ENCODE measurements around the gene ANXA11. TPM values are rescaled to one million over a fixed set of nuclear protein-coding genes. Genes with fewer than 3 reads are reported as not detected.
A peak's percentile ranks its signal among the peaks of the same experiment; 100 is the strongest.
"Not testable (repeated sequence)": the region's sequence is repeated elsewhere in the genome, so short reads cannot be mapped to it uniquely, and the experiment has no call there.

ANXA11 gene
- total RNA-seq, 2 donors from 2014 or later: 68.2 to 71.9 TPM

DNA sequence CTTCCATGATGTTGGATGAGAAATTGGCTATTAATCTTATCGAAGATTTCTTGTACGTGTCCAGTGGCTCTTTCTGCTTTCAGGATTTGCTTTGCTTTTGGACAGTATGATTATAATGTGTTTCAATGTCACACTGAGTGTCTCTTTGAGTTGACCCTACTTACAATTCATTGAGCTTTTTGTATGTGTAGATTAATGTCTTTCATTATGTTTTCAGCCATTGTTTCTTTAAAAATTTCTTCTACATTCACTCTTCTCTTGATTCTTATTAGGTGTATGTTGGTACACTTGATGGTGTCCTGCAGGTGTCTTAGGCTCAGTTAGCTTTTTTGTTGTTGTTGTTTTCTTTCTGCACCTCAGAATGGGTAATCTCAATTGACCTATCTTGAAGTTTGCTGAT is 56.2 kb downstream of the ANXA11 start:
- no peaks in the 10 kb centered on the region for H3K9me3 ChIP-seq
- TF ChIP-seq POLR2A (IDR thresholded peaks at IDR 0.05): no peak
- no peak for TF ChIP-seq CTCF (IDR thresholded peaks at IDR 0.05)
- no peak overlapping the region for H3K27ac ChIP-seq
- intact Hi-C loops (cut with DNase I): no loop called here
- no peaks in the 10 kb centered on the region for H3K27me3 ChIP-seq
- WGBS, 2 donors: 96 to 100% methylated on average over 2 of the region's 2 CpGs
- H3K36me3 ChIP-seq (replicated peaks in 1 of 2; ENCODE audit: insufficient read depth in 1 of 2, low read depth in 2 of 2): peaks cover 0 to 11% of the 10 kb centered on the region in 2 donors
- no peak for ATAC-seq
- peaks cover 10% of the 10 kb centered on the region for H3K4me1 ChIP-seq
- no peak for DNase-seq
- no peak overlapping the region for H3K4me3 ChIP-seq

- intact Hi-C loops (cut with DNase I): no loop called here
- ATAC-seq (no peak), DNase-seq (no peak)
- Histone ChIP-seq H3K9me3 (no peaks in the 10 kb centered on the region), H3K36me3 (replicated peaks in 1 of 2; ENCODE audit: insufficient read depth in 1 of 2, low read depth in 2 of 2) (peaks cover 0 to 11% of the 10 kb centered on the region in 2 donors), H3K27ac (no peak overlapping the region), H3K4me3 (no peak overlapping the region), H3K27me3 (no peaks in the 10 kb centered on the region), H3K4me1 (peaks cover 17% of the 10 kb centered on the region)
- WGBS, 2 donors: 61 to 97% methylated on average over 2 to 5 of the region's 5 CpGs
- TF ChIP-seq CTCF (IDR thresholded peaks at IDR 0.05) (no peak), POLR2A (IDR thresholded peaks at IDR 0.05) (no peak)
Observed at GRCh38 chr10:80148166-80148805, 57.1 kb downstream of the ANXA11 start.

DNA sequence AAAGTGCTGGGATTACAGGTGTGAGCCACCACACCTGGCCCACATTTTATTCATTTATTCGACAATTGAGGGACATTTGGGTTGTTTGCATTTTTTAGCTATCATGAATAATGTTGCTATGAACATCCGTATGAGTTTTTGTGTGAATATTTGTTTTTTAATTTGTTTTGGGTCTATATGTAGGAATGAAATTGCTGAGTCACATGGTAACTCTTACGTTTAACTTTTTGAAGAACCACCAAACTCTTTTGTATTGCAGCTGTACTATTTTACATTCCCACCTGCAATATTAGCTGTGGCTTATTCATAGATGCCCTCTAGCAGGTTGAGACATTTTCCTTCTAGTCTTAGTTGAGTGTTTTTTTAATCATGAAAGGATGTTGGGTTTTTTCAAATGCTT is 58.4 kb downstream of the ANXA11 start:
- Histone ChIP-seq H3K9me3 (no peaks in the 10 kb centered on the region), H3K4me3 (no peak overlapping the region), H3K36me3 (replicated peaks in 1 of 2; ENCODE audit: insufficient read depth in 1 of 2, low read depth in 2 of 2) (peaks cover 0 to 9% of the 10 kb centered on the region in 2 donors), H3K27me3 (peaks cover 0 to 8% of the 10 kb centered on the region in 2 donors), H3K27ac (no peak overlapping the region), H3K4me1 (peaks cover 17% of the 10 kb centered on the region)
- 75 to 81% methylated on average over 3 of the region's 3 CpGs for WGBS, 2 donors
- ATAC-seq (no peak), DNase-seq (no peak)
- intact Hi-C loops (cut with DNase I): no loop called here
- TF ChIP-seq CTCF (IDR thresholded peaks at IDR 0.05): no peak
- TF ChIP-seq POLR2A (IDR thresholded peaks at IDR 0.05): no peak

DNA sequence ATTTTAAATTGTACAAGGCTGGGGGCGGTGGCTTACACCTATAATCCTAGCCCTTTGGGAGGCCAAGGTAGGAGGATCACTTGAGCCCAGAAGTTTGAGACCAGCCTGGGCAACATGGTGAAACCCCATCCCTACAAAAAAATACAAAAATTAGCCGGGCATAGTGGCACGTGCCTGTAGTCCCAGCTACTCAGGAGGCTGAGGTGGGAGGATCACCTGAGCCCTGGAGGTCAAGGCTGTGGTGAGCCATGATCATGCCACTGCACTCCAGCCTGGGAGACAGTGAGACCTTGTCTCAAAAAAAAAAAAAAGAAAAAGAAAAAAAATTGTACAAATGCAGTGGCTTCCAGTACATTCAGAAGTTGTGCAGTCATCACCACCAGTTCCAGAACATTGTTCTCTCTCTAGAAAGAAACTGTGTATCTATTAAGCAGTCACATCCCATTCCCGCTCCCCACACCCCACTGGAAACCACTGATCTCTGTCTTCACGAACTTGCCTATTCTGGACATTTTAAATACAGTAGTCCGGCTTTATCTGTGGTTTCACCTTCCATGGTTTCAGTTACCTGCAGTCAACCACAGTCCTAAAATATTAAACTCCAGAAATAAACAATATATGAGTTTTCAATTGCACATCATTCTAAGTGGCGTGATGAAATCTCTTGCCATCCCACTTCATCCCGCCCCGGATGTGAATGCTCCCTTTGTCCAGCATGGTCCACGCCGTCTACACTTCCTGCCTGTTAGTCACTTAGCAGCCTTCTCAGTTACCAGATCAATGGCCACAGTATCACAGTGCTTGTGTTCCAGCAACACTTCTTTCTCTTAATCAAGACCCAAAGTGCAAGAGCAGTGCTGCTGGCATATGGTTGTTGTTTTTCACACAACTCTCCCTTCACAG is 59.7 kb downstream of the ANXA11 start:
- ATAC-seq; DNase-seq; H3K27me3 ChIP-seq; H3K27ac ChIP-seq; H3K36me3 ChIP-seq (replicated peaks in 1 of 2; ENCODE audit: insufficient read depth in 1 of 2, low read depth in 2 of 2); H3K4me3 ChIP-seq; intact Hi-C loops (cut with DNase I); H3K9me3 ChIP-seq: not testable (repeated sequence)
- H3K4me1 ChIP-seq: peaks cover 17% of the 10 kb centered on the region
- 58 to 68% methylated on average over 10 to 11 of the region's 11 CpGs for WGBS, 2 donors

DNA sequence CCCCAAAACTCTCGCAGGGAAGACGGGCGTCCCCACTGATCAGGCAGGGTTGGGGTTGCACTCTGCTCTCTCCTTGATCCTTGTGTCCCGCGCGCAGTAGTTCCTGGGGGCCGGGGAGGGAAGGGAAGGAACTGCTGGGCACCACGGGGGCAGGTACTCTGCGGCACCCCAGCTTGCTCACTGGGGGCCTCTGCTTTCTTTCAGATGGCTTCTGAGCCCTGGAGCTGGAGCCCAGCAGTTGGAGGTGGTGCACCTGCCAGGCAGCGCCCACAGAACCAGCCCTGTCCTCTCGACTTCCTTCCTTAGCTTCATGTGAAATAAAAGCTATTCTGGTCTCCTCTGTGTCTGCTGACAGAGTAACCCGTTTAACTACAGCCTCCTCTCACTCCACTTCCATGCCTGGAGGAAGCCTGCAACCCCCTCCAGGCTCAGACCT is 60.6 kb downstream of the ANXA11 start:
- DNase-seq: no peak
- no peaks in the 10 kb centered on the region for H3K36me3 ChIP-seq (replicated peaks in 1 of 2; ENCODE audit: insufficient read depth in 1 of 2, low read depth in 2 of 2)
- 5% methylated on average over 7 to 12 of the region's 12 CpGs for WGBS, 2 donors
- TF ChIP-seq CTCF (IDR thresholded peaks at IDR 0.05): no peak
- TF ChIP-seq POLR2A (IDR thresholded peaks at IDR 0.05): no peak
- H3K27ac ChIP-seq: no peak overlapping the region
- H3K4me1 ChIP-seq: peaks cover 17% of the 10 kb centered on the region
- intact Hi-C loops (cut with DNase I): loop anchor here (5.0 kb wide), 1 partner anchor 78 kb away; no protein-coding TSS in a partner anchor
- peak; percentile 19 for ATAC-seq
- H3K27me3 ChIP-seq: peaks cover 5 to 8% of the 10 kb centered on the region in 2 donors
- no peaks in the 10 kb centered on the region for H3K9me3 ChIP-seq
- H3K4me3 ChIP-seq: no peak overlapping the region
